Measurements from ENCODE around the gene PPT1. TPM values are rescaled to one million over a fixed set of nuclear protein-coding genes. Genes with fewer than 3 reads are reported as not detected.

The PPT1 gene
- total and polyA plus RNA-seq, 2 of the 13 experiments (the other 11 are each of a cell fraction or from before 2014, with no cell fraction given), result 129 TPM

- no peak for TF ChIP-seq LRRFIP1 (CRISPR knock-in tag; conservative IDR thresholded peaks at IDR 0.05)
- no peak for TF ChIP-seq ZNF761 (CRISPR knock-in tag; conservative IDR thresholded peaks at IDR 0.05)
- TF ChIP-seq, protein P1, sequence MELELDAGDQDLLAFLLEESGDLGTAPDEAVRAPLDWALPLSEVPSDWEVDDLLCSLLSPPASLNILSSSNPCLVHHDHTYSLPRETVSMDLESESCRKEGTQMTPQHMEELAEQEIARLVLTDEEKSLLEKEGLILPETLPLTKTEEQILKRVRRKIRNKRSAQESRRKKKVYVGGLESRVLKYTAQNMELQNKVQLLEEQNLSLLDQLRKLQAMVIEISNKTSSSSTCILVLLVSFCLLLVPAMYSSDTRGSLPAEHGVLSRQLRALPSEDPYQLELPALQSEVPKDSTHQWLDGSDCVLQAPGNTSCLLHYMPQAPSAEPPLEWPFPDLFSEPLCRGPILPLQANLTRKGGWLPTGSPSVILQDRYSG (CRISPR knock-in tag; IDR thresholded peaks at IDR 0.05), result no peak
- TF ChIP-seq EZH2 (conservative IDR thresholded peaks at IDR 0.05; ENCODE audit: low read depth, low read length), result no peak
- TF ChIP-seq SMC3 (IDR thresholded peaks at IDR 0.05; ENCODE audit: low read length), result no peak
- no peak for TF ChIP-seq PAWR (CRISPR knock-in tag; IDR thresholded peaks at IDR 0.05; ENCODE audit: borderline replicate concordance)
- no peak for TF ChIP-seq SPEN (CRISPR knock-in tag; IDR thresholded peaks at IDR 0.05; ENCODE audit: low read depth)
- TF ChIP-seq HNRNPL (IDR thresholded peaks at IDR 0.05; ENCODE audit: low read depth, low read length), result no peak
- no peak for TF ChIP-seq ZBTB40 (IDR thresholded peaks at IDR 0.05)
- no peak for TF ChIP-seq ZBTB40 (CRISPR knock-in tag; IDR thresholded peaks at IDR 0.05)
- TF ChIP-seq MTA1 (CRISPR knock-in tag; IDR thresholded peaks at IDR 0.05; ENCODE audit: borderline replicate concordance), result no peak
- TF ChIP-seq KLF13 (CRISPR knock-in tag; IDR thresholded peaks at IDR 0.05), result no peak
- TF ChIP-seq, protein P2, sequence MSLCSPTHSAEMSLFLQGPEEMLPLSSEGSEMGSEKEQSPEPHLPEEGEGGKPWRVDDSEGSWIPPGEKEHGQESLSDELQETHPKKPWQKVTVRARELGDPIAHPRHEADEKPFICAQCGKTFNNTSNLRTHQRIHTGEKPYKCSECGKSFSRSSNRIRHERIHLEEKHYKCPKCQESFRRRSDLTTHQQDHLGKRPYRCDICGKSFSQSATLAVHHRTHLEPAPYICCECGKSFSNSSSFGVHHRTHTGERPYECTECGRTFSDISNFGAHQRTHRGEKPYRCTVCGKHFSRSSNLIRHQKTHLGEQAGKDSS (CRISPR knock-in tag; IDR thresholded peaks at IDR 0.05; ENCODE audit: borderline replicate concordance, low read depth), result no peak
Measured at GRCh38 chr1:40058453-40059337, 38.4 kb downstream of the PPT1 start (continued).
